ENCODE results near the gene CCL13. TPM values are rescaled to one million over a fixed set of nuclear protein-coding genes. Genes with fewer than 3 reads are reported as not detected.

Gene CCL13
- total RNA-seq, 4 donors from 2014 or later, result 1.4 to 15.3 (median 4.1) TPM

DNA sequence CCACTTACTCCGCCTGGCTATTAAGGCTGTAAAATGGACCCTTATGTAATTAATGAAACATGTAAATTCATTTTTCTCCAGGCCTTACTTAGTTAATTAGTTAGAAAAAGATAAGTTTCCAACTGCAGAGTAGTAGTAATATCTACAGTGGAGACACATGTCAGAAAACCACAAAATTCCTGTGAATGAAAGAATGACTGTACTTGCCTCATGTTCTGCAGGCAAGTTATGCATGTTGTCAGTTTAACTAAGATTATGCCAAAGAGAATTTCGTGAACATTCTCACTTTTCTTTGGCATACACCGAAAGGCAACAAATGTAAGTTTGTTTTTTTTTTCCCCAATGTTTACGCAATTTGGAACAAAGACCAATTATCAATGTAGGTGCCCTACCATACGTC is 23.6 kb downstream of the CCL13 start:
- no peak for ATAC-seq (ENCODE audit: low FRiP score)
- DNase-seq (ENCODE audit: low spot score), result no peak
- TF ChIP-seq, protein P1, sequence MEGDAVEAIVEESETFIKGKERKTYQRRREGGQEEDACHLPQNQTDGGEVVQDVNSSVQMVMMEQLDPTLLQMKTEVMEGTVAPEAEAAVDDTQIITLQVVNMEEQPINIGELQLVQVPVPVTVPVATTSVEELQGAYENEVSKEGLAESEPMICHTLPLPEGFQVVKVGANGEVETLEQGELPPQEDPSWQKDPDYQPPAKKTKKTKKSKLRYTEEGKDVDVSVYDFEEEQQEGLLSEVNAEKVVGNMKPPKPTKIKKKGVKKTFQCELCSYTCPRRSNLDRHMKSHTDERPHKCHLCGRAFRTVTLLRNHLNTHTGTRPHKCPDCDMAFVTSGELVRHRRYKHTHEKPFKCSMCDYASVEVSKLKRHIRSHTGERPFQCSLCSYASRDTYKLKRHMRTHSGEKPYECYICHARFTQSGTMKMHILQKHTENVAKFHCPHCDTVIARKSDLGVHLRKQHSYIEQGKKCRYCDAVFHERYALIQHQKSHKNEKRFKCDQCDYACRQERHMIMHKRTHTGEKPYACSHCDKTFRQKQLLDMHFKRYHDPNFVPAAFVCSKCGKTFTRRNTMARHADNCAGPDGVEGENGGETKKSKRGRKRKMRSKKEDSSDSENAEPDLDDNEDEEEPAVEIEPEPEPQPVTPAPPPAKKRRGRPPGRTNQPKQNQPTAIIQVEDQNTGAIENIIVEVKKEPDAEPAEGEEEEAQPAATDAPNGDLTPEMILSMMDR (IDR thresholded peaks at IDR 0.05), result no peak

DNA sequence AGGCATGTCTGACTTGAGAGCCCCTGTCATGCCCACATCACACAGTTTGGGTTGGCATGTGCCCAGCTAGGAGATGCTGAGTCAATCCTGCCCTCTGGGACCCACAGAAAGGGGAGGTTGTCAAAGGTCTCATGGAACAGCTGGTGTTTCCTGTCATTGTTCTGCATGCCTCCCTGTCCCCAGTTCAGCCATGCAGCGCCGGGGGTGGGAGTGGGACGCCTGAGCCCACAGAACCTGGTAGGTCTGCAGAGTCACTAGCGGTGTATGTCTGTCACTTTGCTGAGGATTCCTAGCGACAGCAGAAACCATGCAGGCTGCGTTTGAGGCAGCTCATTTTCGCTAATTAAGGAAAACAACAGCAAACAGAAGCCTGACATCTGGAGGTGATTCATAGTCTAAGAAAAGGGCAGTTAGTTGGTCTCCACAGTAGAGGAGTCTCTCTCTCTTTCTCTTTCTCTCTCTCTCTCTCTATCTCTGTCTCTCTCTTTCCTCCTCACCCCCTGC is 26.4 kb downstream of the CCL13 start:
- TF ChIP-seq, protein P1 (IDR thresholded peaks at IDR 0.05), result no peak
- DNase-seq (ENCODE audit: low spot score), result no peak
- ATAC-seq (ENCODE audit: low FRiP score), result no peak

DNA sequence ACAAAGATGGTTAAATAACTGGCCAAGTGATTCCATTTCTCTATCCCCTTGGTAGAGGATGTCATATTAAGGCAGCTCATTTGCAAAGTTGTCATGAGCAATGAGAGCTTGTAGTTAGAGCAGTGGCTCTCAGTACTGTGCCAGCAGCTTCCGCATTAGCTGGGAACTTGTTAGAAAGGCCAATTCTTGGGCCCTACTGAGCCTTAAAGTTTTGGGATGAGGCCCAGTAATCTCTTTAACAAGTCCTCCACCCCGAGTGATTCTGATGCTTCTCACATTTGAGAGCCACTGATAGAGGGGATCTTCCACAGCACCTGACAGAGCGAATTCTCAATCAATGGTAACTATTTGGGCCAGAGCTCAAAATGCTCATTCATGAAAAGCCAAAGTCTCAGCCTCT is 26.9 kb downstream of the CCL13 start:
- DNase-seq (ENCODE audit: low spot score) (no peak), ATAC-seq (ENCODE audit: low FRiP score) (no peak)
- TF ChIP-seq, protein P1 (IDR thresholded peaks at IDR 0.05), result no peak

DNA sequence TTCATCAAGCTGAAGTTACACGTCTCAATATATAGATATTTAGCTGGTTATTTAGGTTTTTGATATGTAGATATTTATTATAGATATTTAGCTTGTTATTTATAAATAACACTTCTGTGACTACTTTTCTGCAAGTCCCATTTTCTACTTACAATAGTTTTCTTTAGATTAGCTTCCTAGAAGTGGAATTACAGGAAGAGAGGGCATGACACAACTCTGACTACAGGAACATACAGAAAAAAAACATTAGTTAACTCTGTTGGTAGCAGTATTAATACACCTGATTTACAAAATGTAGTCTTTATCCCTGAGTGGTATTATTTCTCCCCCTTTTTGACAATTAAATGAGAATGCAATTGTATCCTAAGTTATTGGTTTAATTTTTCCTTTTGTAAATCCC is 28.0 kb downstream of the CCL13 start:
- TF ChIP-seq, protein P1 (IDR thresholded peaks at IDR 0.05), result no peak
- no peak for DNase-seq (ENCODE audit: low spot score)
- ATAC-seq (ENCODE audit: low FRiP score), result no peak

DNA sequence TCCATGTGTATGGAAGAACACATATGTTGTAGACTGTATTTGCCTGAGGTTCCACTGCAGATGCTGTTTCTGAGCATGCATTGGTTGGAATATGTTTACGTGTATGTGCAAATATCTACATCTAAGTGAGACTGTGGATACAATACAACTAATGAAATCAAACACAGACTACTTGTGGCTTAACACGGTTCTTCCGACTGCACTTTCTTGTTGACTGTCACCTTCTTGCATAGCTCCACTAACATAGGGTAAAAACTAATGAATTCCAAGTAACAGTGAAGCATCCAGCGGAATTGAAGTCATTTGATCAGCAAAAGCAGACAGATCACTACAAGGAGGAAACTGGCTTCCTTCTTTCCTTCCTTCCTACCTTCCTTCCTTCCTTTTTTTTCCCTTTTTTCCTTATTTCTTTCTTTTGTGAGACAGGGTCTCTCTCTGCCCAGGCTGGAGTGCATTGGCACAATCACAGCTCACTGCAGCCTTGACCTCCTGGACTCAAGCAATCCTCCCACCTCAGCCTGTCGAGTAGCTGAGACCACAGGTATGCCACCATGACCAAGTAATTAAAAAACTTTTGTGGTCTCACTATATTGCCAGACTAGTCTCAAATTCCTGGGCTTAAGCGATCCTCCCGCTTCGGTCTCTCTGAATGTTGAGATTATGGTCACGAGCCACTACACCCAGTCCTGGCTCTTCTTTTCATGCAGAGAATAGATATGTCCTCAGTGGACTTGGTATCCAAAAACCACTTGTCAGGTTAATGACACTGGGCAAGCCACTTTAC is 28.7 kb downstream of the CCL13 start:
- DNase-seq (ENCODE audit: low spot score), result no peak
- no peak for ATAC-seq (ENCODE audit: low FRiP score)
- TF ChIP-seq, protein P1 (IDR thresholded peaks at IDR 0.05), result no peak

DNA sequence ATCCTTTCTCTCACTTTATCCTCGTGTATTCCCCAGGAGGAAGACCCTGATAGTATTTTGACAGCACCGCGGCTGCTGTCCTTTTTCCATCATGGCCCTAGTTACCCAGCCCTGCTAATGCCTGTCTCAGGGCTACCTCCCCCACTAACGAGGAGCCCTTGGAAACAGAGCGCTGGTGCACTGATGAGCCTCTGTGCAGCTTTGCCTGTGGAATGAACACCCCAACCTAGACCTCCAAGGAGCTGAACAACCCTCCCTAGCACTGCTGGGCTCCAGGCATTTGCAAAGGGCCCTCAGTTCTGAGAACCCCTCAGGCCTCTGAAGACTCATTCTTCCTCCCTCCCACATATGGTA is 30.0 kb downstream of the CCL13 start:
- DNase-seq (ENCODE audit: low spot score) (no peak), ATAC-seq (ENCODE audit: low FRiP score) (no peak)
- TF ChIP-seq, protein P1 (IDR thresholded peaks at IDR 0.05), result no peak

Data from omental fat pad (tissue), 4 donors.